ENCODE measurements around the gene GGTLC2.
"Not testable (repeated sequence)": the region's sequence is repeated elsewhere in the genome, so short reads cannot be mapped to it uniquely, and the experiment has no call there.

The GGTLC2 gene

DNA sequence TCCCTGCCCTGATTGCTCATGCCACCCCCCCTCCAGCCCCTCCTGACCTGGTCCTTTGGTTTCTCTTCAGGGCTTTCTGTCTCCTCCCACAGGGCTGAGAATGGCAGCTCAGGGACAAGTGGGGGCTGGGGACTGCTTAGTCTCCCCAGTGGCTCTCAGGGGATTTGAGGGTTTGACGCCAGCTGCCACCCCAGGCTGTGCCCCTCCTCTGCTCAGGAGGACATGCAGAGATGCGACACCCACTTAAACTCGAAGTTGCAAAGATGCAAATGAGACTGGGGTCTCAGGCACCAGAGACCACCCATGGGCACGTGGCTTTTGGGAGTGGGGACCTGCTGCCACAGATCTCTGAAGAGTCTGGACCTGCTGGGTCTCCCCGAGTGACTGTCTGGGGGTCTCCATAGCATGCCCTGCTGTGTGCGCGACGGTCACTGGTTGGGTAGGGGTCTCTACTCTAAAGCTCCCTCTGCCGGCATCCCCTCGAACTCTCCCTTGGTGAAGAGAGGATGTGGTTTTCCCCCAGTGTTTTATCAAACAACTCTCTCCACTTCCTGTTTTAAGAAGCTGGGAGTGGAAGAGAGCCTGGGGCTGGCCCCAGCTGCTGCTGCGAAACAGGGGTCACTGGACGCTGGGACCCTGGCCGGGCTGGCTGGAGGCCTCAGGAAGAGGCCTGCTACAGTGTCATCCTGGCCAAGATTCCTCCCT, 9.4 kb downstream of the GGTLC2 start:
- no CpG with 5 or more reads among the region's 13 CpGs for WGBS, 2 experiments (ENCODE audit: insufficient coverage in 2 of 2)

GRCh38 chr22:22655452-22656290, 11.3 kb downstream of the GGTLC2 start:
- Histone ChIP-seq H3K9me3 (ENCODE audit: control insufficient read depth, low read length) (no peaks in the 10 kb centered on the region), H3K4me3 (ENCODE audit: extremely low read depth, insufficient read depth, low read length, poor library complexity, severe bottlenecking) (no peak overlapping the region), H3K27ac (ENCODE audit: low read depth, low read length, severe bottlenecking) (no peak overlapping the region), H3K36me3 (ENCODE audit: control insufficient read depth, insufficient read depth, low read length) (no peaks in the 10 kb centered on the region), H3K4me1 (ENCODE audit: control insufficient read depth, insufficient read depth, low read length, poor library complexity, severe bottlenecking) (peaks cover 3% of the 10 kb centered on the region)
- WGBS, 2 experiments (ENCODE audit: insufficient coverage in 2 of 2) = 74 to 75% methylated on average over 7 to 8 of the region's 8 CpGs

More for the DNA sequence above, 9.4 kb downstream of the GGTLC2 start:
- not testable (repeated sequence) for H3K36me3 ChIP-seq (ENCODE audit: control insufficient read depth, insufficient read depth, low read length); H3K4me3 ChIP-seq (ENCODE audit: extremely low read depth, insufficient read depth, low read length, poor library complexity, severe bottlenecking); H3K27ac ChIP-seq (ENCODE audit: low read depth, low read length, severe bottlenecking); H3K4me1 ChIP-seq (ENCODE audit: control insufficient read depth, insufficient read depth, low read length, poor library complexity, severe bottlenecking); H3K9me3 ChIP-seq (ENCODE audit: control insufficient read depth, low read length)

DNA sequence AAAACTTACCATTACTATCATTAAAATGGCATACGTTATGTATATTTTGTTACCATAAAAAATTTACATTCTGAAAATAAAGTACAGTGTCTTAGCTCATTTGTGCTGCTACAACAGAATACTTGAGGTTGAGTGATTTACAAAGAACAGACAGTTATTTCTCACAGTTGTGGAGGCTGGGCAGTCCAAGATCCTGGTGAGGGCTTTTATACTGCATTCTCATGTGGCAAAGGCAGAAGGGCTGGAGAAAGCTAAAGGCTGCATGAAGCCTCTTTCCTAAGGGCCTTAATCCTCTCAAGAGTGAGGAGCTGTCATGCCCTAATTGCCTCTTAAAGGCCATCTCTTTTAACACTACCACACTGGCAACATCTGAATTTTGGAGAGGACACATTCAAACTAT, 13.3 kb downstream of the GGTLC2 start:
- H3K27ac ChIP-seq (ENCODE audit: low read depth, low read length, severe bottlenecking) = no peak overlapping the region
- no peaks in the 10 kb centered on the region for H3K36me3 ChIP-seq (ENCODE audit: control insufficient read depth, insufficient read depth, low read length)
- H3K4me1 ChIP-seq (ENCODE audit: control insufficient read depth, insufficient read depth, low read length, poor library complexity, severe bottlenecking) = peaks cover 3% of the 10 kb centered on the region
- H3K9me3 ChIP-seq (ENCODE audit: control insufficient read depth, low read length) = no peaks in the 10 kb centered on the region
- no peak overlapping the region for H3K4me3 ChIP-seq (ENCODE audit: extremely low read depth, insufficient read depth, low read length, poor library complexity, severe bottlenecking)
- WGBS, 2 experiments (ENCODE audit: insufficient coverage in 2 of 2) = no CpG with 5 or more reads among the region's 1 CpG

- H3K36me3 ChIP-seq (ENCODE audit: control insufficient read depth, insufficient read depth, low read length) = no peaks in the 10 kb centered on the region
- H3K4me3 ChIP-seq (ENCODE audit: extremely low read depth, insufficient read depth, low read length, poor library complexity, severe bottlenecking) = no peak overlapping the region
- no peaks in the 10 kb centered on the region for H3K9me3 ChIP-seq (ENCODE audit: control insufficient read depth, low read length)
- H3K27ac ChIP-seq (ENCODE audit: low read depth, low read length, severe bottlenecking) = no peak overlapping the region
- H3K4me1 ChIP-seq (ENCODE audit: control insufficient read depth, insufficient read depth, low read length, poor library complexity, severe bottlenecking) = no peaks in the 10 kb centered on the region
- 69 to 86% methylated on average over 2 of the region's 4 CpGs for WGBS, 2 experiments (ENCODE audit: insufficient coverage in 2 of 2)
Measured at GRCh38 chr22:22661275-22661674, 16.9 kb downstream of the GGTLC2 start.

- WGBS, 2 experiments (ENCODE audit: insufficient coverage in 2 of 2) = 100% methylated on average over 1 of the region's 3 CpGs; no CpG with 5 or more reads in 1 of the 2 experiments
- Histone ChIP-seq H3K36me3 (ENCODE audit: control insufficient read depth, insufficient read depth, low read length) (no peaks in the 10 kb centered on the region), H3K4me3 (ENCODE audit: extremely low read depth, insufficient read depth, low read length, poor library complexity, severe bottlenecking) (no peak overlapping the region), H3K27ac (ENCODE audit: low read depth, low read length, severe bottlenecking) (no peak overlapping the region), H3K9me3 (ENCODE audit: control insufficient read depth, low read length) (no peaks in the 10 kb centered on the region), H3K4me1 (ENCODE audit: control insufficient read depth, insufficient read depth, low read length, poor library complexity, severe bottlenecking) (no peaks in the 10 kb centered on the region)
Measured at GRCh38 chr22:22662095-22662494, 17.7 kb downstream of the GGTLC2 start.

GRCh38 chr22:22663861-22664800, 19.7 kb downstream of the GGTLC2 start:
- H3K27ac ChIP-seq (ENCODE audit: low read depth, low read length, severe bottlenecking) = no peak overlapping the region
- H3K9me3 ChIP-seq (ENCODE audit: control insufficient read depth, low read length) = no peaks in the 10 kb centered on the region
- no peaks in the 10 kb centered on the region for H3K36me3 ChIP-seq (ENCODE audit: control insufficient read depth, insufficient read depth, low read length)
- no peak overlapping the region for H3K4me3 ChIP-seq (ENCODE audit: extremely low read depth, insufficient read depth, low read length, poor library complexity, severe bottlenecking)
- WGBS, 2 experiments (ENCODE audit: insufficient coverage in 2 of 2) = 66 to 79% methylated on average over 8 to 14 of the region's 14 CpGs
- H3K4me1 ChIP-seq (ENCODE audit: control insufficient read depth, insufficient read depth, low read length, poor library complexity, severe bottlenecking) = no peaks in the 10 kb centered on the region

GRCh38 chr22:22666307-22667091, 22.1 kb downstream of the GGTLC2 start:
- Histone ChIP-seq H3K4me1 (ENCODE audit: control insufficient read depth, insufficient read depth, low read length, poor library complexity, severe bottlenecking) (no peaks in the 10 kb centered on the region), H3K27ac (ENCODE audit: low read depth, low read length, severe bottlenecking) (no peak overlapping the region), H3K4me3 (ENCODE audit: extremely low read depth, insufficient read depth, low read length, poor library complexity, severe bottlenecking) (no peak overlapping the region), H3K36me3 (ENCODE audit: control insufficient read depth, insufficient read depth, low read length) (no peaks in the 10 kb centered on the region), H3K9me3 (ENCODE audit: control insufficient read depth, low read length) (no peaks in the 10 kb centered on the region)
- 59 to 65% methylated on average over 7 of the region's 7 CpGs for WGBS, 2 experiments (ENCODE audit: insufficient coverage in 2 of 2)

- no peaks in the 10 kb centered on the region for H3K4me1 ChIP-seq (ENCODE audit: control insufficient read depth, insufficient read depth, low read length, poor library complexity, severe bottlenecking)
- H3K27ac ChIP-seq (ENCODE audit: low read depth, low read length, severe bottlenecking) = no peak overlapping the region
- no peak overlapping the region for H3K4me3 ChIP-seq (ENCODE audit: extremely low read depth, insufficient read depth, low read length, poor library complexity, severe bottlenecking)
- WGBS, 2 experiments (ENCODE audit: insufficient coverage in 2 of 2) = 62 to 79% methylated on average over 9 to 10 of the region's 11 CpGs
- no peaks in the 10 kb centered on the region for H3K9me3 ChIP-seq (ENCODE audit: control insufficient read depth, low read length)
- H3K36me3 ChIP-seq (ENCODE audit: control insufficient read depth, insufficient read depth, low read length) = no peaks in the 10 kb centered on the region
Measured at GRCh38 chr22:22667966-22668880, 23.8 kb downstream of the GGTLC2 start.

DNA sequence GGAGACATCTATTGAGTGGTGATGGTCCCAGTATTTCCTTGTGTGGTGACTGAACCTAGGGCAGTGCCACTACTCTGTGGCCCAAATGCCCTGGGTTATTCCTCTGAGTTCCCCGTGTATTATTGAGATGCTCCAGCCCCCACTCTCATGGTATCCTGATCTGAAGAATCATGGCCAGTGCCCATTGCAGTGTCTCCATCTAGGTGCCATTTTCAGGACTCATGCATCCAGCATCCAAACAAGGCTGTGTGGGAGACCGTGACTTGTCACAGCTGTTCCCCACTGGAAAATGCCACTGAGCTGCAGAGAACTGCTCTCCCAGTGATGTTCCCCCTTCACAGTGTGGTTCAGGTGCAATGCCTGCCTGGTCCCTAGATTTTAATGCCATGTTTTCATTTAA, 24.7 kb downstream of the GGTLC2 start:
- Histone ChIP-seq H3K4me1 (ENCODE audit: control insufficient read depth, insufficient read depth, low read length, poor library complexity, severe bottlenecking) (no peaks in the 10 kb centered on the region), H3K9me3 (ENCODE audit: control insufficient read depth, low read length) (no peaks in the 10 kb centered on the region), H3K36me3 (ENCODE audit: control insufficient read depth, insufficient read depth, low read length) (no peaks in the 10 kb centered on the region), H3K27ac (ENCODE audit: low read depth, low read length, severe bottlenecking) (no peak overlapping the region), H3K4me3 (ENCODE audit: extremely low read depth, insufficient read depth, low read length, poor library complexity, severe bottlenecking) (no peak overlapping the region)
- WGBS, 2 experiments (ENCODE audit: insufficient coverage in 2 of 2) = 89 to 92% methylated on average over 2 of the region's 2 CpGs

Data from mesodermal cell (in vitro differentiated cells).